Right atrium auricular region (tissue), 2 donors: ENCODE data around the gene RNF144B. TPM values are rescaled to one million over a fixed set of nuclear protein-coding genes. Genes with fewer than 3 reads are reported as not detected.
"Not testable (repeated sequence)": the region's sequence is repeated elsewhere in the genome, so short reads cannot be mapped to it uniquely, and the experiment has no call there.

Experiments
- DNase-seq: peaks from one replicate; pipeline ENCODE4 v3.0.0-alpha.2; 2019; ENCODE audit warnings: low spot score
- H3K27ac ChIP-seq, 2 donors: fragments of 200-600 bp; sonication (generic); 1 replicate in 1 of 2; 2 replicates in 1 of 2; pipeline ENCODE4 v1.5.1; 2016 to 2019
- H3K27me3 ChIP-seq, 2 donors: fragments of 200-600 bp; sonication (generic); one replicate each; pipeline versions ENCODE4 v1.5.1 to v1.6.0; 2017 to 2019
- H3K36me3 ChIP-seq: fragments of 200-600 bp; sonication (generic); one replicate; pipeline ENCODE4 v1.5.1; 2016
- H3K4me1 ChIP-seq, 2 donors: fragments of 200-600 bp; sonication (generic); one replicate each; pipeline versions ENCODE4 v1.5.1 to v1.6.0; 2017 to 2019
- H3K4me3 ChIP-seq, 2 donors: fragments of 200-600 bp; sonication (generic); 1 replicate in 1 of 2; 2 replicates in 1 of 2; pipeline ENCODE4 v1.5.1; 2017 to 2019; ENCODE audit warnings: mild to moderate bottlenecking in 1 of 2, moderate library complexity in 1 of 2
- H3K9me3 ChIP-seq, 2 donors: fragments of 200-600 bp; sonication (generic); one replicate each; pipeline ENCODE4 v1.5.1; 2019
- total RNA-seq, 2 donors: library from RNA; depleted of rRNA; stranded (reverse); fragments of >200 nt; gene quantifications; one replicate each; pipeline ENCODE4 v1.1.0, GENCODE V29; 2016
- TF ChIP-seq, protein P1 (sequence below), 2 donors: fragments of 200-600 bp; sonication (generic); IDR thresholded peaks; one replicate each; pipeline ENCODE4 v1.5.1; 2019; ENCODE audit warnings: antibody characterized with exemption in 2 of 2

Gene RNF144B
- total RNA-seq, 2 donors from 2014 or later, result 8.1 to 14.2 TPM

DNA sequence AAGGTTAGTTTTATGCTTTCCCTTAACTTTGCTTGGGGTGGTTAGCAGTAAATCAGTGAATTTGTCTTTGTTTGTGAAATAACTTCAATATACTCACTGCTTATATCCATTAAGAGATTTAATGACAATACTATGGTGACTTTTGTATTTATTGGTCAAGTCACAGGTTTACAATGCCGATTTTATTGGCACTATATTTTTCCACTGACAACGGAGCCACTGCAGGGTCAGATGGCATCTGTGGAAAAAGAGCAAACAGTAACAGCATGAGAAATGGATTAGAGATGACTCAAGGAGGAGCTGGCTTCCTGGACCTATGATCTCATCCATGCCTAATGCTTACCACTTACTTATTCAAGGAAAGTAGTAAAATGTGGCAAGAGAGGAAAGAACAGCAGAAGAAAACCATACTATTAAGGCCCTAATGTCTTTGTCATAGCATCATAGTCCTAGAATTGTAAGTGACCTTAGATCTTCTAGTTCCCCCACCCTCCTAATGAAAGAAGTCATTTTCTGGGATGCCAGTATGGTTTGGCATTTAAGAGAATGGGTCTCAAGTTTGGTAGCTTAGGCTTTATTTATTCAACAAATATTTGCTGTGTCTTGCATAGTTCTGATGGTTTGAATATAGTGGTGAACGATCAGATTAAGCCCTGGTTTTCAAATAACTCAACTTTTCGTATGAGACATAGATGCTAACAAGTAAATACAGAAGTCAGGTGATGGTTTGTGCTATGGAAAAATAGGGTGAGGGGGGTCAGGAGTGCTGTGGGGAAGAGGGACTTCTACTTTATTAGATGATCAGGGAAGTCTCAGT lies 18.5 kb downstream of the RNF144B start:
- Histone ChIP-seq H3K4me1 (peaks cover 0 to under 1% of the 10 kb centered on the region in 2 donors), H3K4me3 (no peak overlapping the region), H3K9me3 (no peaks in the 10 kb centered on the region), H3K36me3 (peaks cover 4% of the 10 kb centered on the region), H3K27me3 (no peaks in the 10 kb centered on the region), H3K27ac (no peak overlapping the region)
- DNase-seq, result no peak
- TF ChIP-seq, protein P1, sequence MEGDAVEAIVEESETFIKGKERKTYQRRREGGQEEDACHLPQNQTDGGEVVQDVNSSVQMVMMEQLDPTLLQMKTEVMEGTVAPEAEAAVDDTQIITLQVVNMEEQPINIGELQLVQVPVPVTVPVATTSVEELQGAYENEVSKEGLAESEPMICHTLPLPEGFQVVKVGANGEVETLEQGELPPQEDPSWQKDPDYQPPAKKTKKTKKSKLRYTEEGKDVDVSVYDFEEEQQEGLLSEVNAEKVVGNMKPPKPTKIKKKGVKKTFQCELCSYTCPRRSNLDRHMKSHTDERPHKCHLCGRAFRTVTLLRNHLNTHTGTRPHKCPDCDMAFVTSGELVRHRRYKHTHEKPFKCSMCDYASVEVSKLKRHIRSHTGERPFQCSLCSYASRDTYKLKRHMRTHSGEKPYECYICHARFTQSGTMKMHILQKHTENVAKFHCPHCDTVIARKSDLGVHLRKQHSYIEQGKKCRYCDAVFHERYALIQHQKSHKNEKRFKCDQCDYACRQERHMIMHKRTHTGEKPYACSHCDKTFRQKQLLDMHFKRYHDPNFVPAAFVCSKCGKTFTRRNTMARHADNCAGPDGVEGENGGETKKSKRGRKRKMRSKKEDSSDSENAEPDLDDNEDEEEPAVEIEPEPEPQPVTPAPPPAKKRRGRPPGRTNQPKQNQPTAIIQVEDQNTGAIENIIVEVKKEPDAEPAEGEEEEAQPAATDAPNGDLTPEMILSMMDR (IDR thresholded peaks at IDR 0.05), result no peak

DNA sequence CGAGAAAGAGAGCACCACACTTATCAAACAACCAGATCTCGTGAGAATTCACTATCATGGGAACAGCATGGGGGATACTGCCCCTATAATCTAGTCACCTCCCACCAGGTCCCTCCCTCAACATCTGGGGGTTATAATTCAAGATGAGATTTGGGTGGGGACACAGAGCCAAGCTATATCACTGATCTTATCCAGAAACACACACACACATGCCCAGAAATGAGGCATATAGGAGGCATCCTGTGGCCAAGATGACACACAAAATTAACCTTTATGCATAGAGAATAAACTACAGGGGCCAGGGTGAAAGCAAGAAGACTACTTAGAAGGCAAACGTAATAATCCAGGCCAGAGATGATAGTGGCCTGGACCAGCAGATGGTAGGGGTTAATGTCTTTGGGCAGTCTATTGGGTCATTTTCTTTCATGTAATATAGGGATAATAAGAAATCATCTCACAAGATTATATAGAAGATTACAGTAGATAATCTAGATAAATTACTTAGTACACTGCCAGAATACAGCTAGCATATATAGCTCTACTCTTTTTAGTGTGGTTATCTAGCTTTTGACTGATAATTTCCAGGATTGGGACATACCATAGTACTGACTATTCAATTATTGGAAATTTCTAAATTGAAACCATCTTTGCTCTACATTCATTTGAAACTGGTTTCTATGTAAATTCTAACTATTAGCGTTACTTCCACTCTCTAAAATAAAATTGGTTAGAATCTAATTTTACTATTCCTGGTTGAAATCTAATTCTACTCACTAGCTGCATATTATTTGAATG lies 20.0 kb downstream of the RNF144B start:
- H3K4me1 ChIP-seq, result no peaks in the 10 kb centered on the region
- TF ChIP-seq, protein P1 (IDR thresholded peaks at IDR 0.05), result no peak
- no peaks in the 10 kb centered on the region for H3K9me3 ChIP-seq
- no peaks in the 10 kb centered on the region for H3K36me3 ChIP-seq
- no peaks in the 10 kb centered on the region for H3K27me3 ChIP-seq
- H3K27ac ChIP-seq, result no peak overlapping the region
- no peak for DNase-seq
- no peak overlapping the region for H3K4me3 ChIP-seq

DNA sequence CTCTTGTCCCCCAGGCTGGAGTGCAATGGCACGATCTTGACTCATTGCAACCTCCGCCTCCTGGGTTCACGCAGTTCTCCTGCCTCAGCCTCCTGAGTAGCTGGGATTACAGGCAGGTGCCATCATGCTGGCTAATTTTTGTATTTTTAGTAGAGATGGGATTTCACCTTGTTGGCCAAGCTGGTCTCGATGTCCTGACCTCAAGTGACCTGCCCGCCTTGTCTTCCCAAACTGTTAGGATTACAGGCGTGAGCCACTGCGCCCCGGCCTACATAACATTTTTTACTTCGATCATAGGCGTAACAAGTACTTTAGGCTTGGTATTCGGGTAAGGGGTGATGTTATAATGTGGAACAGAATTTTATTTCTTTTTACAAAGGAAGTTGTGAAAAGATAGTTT lies 22.5 kb downstream of the RNF144B start:
- not testable (repeated sequence) for H3K9me3 ChIP-seq, H3K27me3 ChIP-seq, H3K4me1 ChIP-seq, H3K36me3 ChIP-seq, DNase-seq, H3K27ac ChIP-seq, H3K4me3 ChIP-seq

DNA sequence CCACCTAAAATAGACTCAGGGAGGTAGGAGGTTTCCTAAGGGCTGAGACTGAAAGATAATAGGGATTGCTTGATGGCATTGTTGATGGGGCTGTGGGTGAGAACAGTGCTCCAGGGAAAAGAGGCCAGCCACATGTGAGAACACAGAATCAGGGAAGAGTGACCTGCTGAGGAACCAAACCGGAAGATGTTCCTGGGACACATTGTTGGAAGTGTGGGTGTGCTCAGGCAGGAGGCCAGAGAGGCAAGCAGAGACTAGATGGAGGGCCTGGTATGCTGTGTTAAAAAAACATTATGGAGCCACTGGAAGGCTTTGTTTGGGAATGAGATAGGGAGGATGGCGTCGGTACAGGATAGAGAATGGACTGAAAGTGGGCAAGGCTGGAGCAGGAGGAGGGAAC lies 23.3 kb downstream of the RNF144B start:
- H3K27ac ChIP-seq, result no peak overlapping the region
- H3K4me1 ChIP-seq, result no peaks in the 10 kb centered on the region
- DNase-seq, result no peak
- TF ChIP-seq, protein P1 (IDR thresholded peaks at IDR 0.05), result no peak
- H3K4me3 ChIP-seq, result no peak overlapping the region
- no peaks in the 10 kb centered on the region for H3K36me3 ChIP-seq
- H3K9me3 ChIP-seq, result no peaks in the 10 kb centered on the region
- H3K27me3 ChIP-seq, result no peaks in the 10 kb centered on the region

DNA sequence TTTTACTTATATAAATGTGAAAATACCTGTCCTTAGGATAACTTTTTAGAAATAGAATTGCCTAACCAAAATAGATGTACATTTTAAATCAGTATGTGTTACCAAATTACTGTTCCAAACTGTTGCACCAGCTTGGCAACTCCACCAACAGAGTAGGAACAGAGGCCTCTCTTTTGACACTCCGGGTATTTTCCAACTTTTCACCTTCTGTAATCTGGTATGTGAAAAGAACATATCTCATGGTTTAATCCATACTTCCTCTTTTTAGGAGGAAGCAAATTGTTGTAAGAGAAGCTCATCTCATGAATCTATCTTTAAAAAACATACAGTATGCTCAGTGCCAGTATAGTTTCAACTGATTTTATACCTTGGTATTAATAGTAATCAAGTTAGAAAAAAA lies 24.9 kb downstream of the RNF144B start:
- Histone ChIP-seq H3K4me1 (peaks cover 0 to 6% of the 10 kb centered on the region in 2 donors), H3K4me3 (no peak overlapping the region), H3K36me3 (no peaks in the 10 kb centered on the region), H3K27me3 (no peaks in the 10 kb centered on the region), H3K9me3 (no peaks in the 10 kb centered on the region), H3K27ac (no peak overlapping the region)
- TF ChIP-seq, protein P1 (IDR thresholded peaks at IDR 0.05), result no peak
- no peak for DNase-seq

DNA sequence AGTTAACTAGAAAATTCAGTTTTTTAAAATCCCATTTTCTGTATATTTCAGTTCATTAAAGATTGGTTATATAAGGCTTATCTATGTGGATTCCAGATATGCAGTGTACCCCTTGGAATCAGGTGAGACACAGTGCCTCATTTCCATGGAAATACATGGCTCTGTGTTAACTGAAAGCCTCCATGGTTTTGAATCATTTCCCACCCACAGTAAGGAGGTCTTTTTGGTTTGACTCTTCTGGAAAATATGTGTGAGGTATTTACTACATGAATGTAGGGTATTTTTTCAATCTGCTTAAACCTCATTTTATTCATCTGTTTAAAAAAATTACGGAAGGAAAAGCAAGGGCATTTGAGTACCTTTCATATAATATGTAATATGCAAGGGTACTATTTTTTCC lies 25.5 kb downstream of the RNF144B start:
- no peaks in the 10 kb centered on the region for H3K36me3 ChIP-seq
- H3K4me1 ChIP-seq, result peaks cover 0 to 6% of the 10 kb centered on the region in 2 donors
- no peak overlapping the region for H3K4me3 ChIP-seq
- H3K27me3 ChIP-seq, result no peaks in the 10 kb centered on the region
- no peak overlapping the region for H3K27ac ChIP-seq
- DNase-seq, result no peak
- TF ChIP-seq, protein P1 (IDR thresholded peaks at IDR 0.05), result no peak
- H3K9me3 ChIP-seq, result no peaks in the 10 kb centered on the region
